ENCODE data around the gene PLPPR5.

Gene PLPPR5

DNA sequence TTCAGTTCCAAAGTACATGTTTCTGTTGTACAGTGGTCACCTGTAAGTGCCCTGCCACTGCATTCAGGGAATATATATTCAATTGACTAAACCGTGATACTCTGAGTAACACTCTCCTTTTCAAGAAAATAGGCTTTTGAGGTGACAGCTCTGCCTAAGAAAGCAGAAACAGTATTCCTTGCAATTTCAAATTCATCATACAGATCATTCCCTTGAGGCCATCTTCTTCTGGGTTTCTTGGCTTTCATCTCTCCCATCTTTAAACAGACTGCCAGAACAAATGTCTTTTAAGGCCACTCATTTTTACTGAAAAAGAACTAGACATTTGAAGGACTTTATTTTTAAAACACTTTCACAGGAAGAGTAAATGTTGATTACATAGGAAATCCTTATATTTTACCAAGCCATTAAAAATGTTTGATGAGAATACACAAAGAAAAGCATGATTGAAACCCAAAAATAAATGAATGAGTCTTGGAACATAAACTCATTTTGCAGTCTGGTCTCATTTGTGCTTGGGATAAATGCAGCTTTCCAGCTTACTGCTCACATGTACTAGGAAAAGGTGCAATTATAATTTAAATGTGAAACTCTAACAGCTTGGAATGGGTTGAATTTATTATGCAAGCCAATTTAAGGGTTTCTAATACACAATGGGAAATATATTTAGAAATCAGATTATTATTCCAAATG lies 34.7 kb downstream of the PLPPR5 start:
- DNase-seq (ENCODE audit: low read depth): no peak

DNA sequence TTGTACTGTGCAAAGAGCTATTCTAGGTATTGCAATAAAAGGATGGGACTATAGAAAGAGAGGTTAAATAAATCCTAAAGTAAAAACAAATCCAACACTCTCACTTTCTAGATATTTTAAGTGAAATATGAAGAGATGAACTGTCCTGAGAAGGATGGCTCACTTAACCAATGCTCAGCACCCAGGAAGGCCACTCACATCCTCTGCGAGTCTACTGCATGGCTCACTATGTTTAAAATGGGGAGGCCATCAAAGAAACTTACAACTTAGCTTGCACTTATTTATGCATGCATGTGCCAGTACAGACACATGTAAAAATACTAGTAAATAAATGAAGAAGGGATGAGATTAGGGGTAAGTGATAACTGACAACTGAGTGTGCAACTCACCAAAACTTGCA lies 37.5 kb downstream of the PLPPR5 start:
- DNase-seq (ENCODE audit: low read depth): no peak

DNA sequence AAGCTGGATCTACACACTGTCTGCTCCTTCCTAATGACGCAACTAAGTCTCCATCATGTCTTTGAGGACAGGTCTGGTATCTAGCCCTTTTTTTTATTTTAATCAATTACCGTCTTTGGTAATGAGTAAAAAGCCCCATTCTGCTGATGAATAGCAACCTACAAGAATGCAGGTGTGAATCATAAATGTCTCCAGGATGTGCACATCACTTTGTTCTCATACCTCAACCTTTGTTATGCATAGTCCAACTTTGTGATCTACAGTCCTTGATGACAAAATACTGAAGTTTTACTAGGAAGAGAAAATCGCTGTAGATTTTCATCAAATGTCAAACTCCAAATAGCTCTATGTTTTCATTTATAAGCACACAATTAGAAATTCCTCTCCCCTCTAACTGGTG lies 39.3 kb downstream of the PLPPR5 start:
- no peak for DNase-seq (ENCODE audit: low read depth)

DNA sequence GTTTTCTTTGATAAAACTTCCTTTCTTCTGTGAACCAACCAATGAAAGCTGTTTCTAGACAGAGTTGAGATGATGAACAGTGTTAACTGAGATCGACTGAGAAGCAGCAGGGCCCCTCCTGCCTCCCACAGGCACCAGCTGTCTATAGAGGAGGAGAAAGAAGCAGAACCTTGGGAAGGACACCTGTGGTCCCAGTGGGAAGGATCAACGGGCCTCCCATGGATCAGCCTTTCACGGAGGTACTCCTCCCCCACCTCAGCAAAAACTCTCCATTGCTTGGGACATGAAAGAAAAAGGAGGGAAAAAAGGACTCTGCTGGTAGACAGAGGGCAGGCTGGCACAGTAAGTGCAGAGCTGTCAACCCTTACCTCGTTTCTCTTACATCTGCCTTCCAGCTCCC lies 40.5 kb downstream of the PLPPR5 start:
- no peak for DNase-seq (ENCODE audit: low read depth)

DNA sequence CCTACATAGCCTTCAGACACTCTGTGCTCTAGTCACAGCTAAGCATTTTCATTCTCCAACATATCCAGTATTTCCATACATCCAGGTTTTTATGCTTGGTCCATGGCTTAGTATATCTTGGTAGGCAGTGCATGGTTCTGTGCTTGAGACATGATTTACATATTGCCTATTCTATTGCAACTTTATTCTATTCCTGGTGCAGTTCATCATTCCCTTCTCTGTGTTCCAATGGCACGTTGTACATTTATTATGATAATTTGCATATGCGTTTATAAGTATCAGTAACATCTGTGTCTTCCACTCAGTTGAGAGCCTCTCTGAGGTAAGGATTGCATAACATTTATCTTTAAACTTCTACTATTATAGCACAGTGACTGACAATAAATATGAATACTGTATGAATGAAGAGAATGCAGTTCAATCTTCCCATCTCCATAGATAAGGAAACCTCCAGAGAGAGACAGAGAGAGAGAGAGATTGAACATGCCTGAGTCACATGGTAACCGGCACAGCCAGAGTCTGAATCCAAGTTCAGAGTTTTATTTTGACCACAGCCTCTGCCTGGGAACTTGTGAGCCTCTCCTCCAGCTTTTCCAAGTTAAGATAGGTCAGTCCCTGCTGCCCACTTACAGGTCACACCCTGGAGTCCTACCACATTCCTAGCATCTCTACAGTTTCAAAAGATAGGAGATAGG lies 41.5 kb downstream of the PLPPR5 start:
- DNase-seq (ENCODE audit: low read depth): peak; percentile 76

DNA sequence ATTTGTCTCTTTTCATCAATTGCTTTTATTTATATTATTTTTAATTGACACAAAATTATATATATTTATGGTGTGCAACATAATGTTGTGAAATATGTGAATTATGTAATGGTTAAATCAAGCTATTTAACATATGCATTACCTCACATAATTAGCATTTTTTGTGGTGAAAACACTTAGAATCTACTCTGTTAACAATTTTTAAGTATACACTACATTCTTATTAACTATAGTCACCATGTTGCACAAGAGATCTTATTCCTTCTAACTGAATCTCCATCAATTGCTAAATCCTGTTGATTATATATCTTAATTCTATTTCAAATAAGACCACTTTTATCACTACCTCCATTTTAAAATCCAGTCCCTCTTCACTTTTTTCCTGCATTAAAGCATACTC lies 42.5 kb downstream of the PLPPR5 start:
- peak; percentile 78 for DNase-seq (ENCODE audit: low read depth)

DNA sequence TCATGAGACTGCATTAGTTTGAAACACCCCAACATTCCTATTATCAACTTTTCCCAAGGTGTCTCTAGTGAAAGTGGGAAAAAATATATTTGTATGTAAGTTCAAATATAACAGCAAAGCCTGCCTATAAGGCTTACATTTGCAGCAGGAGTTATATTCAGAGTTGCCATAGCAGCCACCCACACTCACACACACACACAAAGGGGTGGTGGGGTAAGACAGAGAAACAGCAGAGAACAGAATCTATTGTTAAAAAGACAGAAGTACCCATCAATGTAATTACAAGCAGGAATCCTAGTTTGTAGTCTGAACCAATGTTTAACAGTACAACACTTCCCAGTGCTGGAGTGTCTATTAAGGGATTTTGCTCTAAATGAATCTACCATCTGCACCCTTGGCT lies 55.0 kb downstream of the PLPPR5 start:
- no peak for DNase-seq (ENCODE audit: low read depth)

DNA sequence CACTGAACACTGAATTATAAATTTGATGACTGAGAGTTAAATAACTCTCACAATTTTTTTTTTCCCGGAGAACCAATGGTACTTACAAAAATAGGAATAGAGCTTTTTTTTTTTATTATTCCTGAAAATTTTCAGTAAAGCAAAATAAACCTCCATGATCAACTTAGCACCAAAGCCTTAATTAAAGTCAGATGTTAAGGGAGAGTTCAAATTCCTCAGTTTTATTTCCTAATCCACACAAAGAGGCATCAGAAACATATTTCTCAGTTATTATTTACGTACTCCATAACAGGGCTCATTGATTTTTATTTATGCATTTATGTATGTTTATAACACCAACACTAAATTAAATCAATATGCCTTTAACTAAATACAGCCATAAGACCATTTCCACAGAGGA lies 55.5 kb downstream of the PLPPR5 start:
- DNase-seq (ENCODE audit: low read depth): no peak

DNA sequence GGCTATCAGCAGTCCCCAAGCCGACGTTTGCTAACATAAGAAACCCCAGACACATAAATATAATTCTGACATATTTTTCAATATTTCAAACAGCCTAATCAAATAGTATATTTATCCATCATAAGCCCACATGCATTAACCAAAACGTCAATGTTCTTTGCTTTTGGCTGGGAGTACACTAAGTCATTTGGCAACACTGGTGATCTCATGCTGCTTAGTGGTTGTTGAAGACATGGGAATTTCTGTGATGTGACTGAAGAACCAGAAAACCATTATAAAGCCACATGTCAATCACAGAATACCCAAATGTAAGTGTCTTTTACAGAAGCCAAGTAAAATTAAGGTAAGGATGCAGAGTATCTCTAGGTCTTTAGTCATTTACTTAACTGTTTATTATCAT lies 57.6 kb downstream of the PLPPR5 start:
- DNase-seq (ENCODE audit: low read depth): peak; percentile 44

DNA sequence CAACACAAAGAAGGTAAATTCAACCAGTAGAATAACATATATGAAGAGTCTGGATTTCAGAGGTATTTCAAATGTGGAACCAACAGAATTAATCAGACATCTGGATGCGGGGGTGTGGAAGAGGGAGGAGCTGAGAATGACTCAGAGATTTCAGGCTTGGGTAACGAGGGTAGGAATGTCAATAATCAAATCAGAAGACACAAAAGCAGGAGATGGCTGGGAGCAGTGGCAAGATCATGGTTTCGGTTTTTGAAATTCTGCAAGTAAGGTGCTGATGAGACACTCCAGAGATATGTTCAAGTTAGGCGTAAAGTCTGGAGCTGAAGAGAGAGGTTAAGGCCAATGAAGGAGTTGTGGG lies 64.0 kb downstream of the PLPPR5 start:
- peak; percentile 84 for DNase-seq (ENCODE audit: low read depth)

DNA sequence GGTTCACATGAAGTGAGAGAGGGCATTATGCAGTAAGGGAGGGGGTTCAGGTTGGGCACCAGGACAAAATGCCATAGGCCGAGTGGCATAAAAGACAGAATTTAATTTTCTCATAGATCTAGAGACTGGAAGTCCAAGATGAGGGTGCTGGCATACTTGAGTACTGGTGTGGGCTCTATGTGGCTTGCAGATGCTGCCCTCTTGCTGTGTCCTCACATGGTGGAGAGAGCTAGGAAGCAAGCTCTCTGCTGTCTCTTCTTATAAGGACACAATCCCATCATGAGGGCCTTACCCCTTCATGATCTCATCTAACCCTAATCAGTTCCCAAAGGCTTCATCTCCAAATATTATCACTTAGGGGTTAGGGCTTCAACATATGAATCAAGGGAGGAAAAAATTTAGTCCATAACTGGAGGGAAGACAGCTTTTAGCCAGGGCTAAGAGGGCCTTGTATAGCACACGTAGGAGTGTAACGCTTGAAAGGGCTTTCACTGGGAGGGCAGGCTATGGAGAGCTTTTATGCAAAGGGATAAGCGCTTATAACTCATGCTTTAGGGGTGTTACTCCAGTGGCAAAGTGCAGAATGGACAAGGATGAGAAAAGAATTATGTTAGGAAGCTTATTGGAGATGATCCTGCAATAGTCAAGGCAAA lies 64.5 kb downstream of the PLPPR5 start:
- DNase-seq (ENCODE audit: low read depth): no peak

DNA sequence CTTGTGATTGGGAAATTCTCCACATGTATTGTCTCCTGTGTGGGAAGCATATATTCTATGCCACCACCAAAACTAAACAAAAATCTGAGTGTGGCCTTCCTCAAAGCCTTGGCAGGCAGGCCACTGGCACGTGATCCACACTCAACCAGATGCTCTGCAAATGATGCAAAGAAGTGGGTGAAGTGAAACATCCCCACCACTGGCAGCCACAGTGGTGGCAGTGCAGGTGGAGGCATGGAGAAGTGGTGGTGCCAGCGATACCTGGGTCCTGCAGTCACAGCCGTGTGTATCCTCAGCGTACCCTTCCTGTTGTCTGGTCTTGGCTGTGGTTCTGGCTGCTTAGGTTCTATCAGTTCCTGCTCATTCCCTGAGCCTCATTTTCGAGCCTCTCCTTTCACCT lies 65.2 kb downstream of the PLPPR5 start:
- no peak for DNase-seq (ENCODE audit: low read depth)

DNA sequence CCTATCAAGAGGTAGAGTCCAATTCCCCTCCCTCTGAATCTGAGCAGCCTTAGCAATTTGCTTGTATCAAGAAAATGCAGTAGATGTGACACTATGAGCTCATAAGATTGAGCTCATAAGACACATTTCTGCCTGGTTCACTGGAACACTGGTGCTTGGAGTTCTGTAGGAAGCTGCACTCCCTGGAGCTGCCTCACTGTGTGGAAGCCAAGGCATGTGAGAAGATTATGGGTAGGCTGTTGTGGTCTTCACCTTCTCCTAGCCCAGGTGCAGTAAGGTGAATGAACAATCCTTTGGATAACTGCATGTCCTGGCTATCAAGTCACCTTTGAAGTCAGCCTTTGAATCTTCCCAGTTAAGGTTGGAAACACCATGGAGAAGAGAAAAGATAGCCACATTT lies 67.3 kb downstream of the PLPPR5 start:
- no peak for DNase-seq (ENCODE audit: low read depth)

DNA sequence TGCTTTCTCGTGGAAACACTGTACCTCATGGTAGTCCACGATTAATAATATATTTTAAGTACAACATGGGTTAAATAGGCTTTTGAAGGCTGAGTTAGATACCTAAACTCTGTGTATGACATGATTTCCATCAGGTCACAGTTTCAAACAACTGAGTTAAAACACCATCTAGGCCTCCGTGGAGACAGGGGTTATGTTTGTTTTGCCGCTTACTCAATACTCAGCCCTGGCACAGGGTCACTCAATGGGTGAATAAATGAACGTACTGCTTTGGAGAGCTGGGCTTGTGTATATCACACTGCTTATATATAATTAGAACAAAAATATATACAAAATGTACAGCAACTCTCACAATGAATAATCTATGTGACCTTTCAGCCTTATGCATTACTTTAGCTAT lies 72.5 kb downstream of the PLPPR5 start:
- DNase-seq (ENCODE audit: low read depth): no peak

DNA sequence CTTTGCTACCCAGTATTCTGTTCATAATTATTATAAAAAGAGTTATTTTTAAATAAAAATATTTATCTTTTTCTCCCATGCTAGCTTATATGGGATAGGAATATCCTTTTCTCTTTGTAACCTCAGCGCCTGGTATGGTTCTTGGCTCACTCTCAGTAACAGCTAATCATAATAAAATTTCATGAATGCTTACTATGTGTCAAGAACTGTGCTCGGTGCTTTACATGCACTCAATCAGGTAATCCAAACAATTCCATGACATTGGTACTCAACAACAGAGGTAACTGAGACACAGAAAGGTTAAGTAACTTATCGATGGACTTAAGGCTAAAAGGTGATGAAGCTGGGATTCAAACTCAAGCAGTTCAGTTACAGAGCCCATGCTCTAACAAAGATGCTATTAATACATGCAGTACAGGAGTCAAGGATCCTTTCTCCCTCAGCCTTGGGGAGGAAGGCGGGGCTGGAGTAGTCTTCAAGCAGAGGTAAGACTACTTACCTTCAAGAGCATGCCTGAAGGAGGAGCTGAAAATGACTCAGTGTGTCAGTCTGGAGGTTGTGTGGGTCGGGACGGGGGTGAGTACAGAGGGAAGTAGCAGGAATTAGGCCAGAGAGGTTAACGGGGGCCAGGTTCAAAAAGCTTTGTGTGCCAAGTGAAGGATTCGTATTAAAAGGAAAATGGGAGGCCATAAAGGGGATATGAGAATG lies 73.4 kb downstream of the PLPPR5 start:
- no peak for DNase-seq (ENCODE audit: low read depth)

DNA sequence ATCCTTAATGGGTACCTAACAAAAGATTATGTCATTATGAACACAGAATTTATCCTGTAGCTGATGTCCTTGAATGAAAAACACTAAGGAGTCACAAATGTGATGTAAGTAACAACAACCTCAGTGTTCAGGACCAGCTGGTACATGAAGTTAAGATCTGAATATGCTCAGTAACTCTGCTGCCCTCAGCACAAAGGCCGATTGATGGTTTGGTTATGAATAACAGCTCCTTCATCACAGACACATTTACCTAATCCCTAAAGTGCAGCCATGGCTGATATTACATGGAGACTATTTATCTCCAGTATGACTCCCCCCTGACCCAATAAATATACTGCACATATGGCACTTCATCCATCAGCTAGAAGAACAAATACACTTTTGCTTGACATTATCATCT lies 75.2 kb downstream of the PLPPR5 start:
- no peak for DNase-seq (ENCODE audit: low read depth)

DNA sequence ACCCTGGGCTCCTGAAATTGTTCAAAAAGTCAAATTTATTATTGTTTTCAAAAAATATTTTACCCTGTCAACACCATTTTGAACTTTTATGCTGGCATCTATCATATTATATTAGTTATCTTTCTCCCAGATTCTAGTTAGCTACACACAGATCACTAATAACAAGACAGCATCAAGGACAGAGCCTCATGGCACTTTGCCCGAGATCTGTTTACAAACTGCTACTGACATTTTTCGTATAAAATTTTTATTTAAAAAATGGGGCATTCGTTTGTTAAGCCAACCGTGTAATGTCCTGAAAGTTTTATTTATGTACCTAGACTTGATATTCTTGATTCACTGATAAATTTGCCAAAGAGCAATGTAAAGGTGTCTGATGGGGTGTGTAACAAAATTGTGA lies 78.1 kb downstream of the PLPPR5 start:
- DNase-seq (ENCODE audit: low read depth): no peak

DNA sequence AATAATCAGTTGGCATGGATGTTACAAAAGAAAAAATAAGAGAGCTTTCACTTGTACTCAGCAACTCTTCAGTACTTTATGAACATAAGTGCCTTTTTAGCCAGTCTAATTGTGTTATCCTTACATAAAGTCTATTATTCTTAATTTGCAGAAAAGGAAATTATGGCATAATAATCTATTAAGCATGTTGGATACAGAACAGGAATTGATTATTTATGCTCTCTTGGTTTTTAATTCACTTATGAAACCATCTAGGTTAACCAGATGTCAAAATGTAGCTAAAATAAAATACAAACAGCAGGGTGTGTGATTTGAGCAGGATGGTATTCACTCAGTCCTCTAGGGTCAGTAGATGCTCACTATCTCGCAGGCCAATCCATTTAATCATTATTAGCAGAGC lies 79.7 kb downstream of the PLPPR5 start:
- no peak for DNase-seq (ENCODE audit: low read depth)

DNA sequence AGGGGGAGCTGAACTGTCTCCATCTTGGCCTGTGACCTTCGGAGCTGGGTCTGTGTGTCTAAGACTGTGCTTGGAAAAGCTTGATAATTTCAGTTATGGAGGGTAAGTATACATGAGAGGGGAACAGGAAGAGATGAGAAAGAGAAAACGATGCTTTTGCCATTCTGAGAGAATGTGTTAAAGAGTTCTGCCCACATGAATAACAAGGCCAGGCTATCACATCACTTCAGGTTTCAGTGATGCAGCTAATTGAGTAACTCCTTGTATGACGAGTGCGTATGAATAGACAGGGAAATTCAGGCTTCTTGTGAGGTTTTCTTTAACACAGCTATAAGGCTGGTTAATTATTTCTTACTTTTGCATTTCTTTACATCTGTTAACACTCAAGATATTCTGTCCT lies 81.0 kb downstream of the PLPPR5 start:
- DNase-seq (ENCODE audit: low read depth): no peak

DNA sequence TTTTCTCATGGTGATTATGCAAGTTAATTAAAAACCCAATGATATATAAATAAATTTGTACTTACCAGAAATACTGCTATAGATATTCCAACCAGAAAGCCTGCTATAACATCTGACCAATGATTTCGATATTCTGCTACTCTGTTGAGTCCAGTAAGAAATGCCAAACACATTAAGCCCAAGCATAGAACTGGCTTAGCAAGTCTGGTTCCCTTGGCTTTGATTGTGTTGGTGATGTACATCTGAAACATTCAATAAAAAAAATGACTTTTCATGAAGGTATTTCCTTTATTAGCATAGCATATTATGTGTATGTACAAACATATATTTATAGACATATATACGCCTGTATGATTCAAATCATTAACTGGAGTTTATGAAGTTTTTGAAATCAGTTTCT lies 82.8 kb downstream of the PLPPR5 start:
- DNase-seq (ENCODE audit: low read depth): no peak

DNA sequence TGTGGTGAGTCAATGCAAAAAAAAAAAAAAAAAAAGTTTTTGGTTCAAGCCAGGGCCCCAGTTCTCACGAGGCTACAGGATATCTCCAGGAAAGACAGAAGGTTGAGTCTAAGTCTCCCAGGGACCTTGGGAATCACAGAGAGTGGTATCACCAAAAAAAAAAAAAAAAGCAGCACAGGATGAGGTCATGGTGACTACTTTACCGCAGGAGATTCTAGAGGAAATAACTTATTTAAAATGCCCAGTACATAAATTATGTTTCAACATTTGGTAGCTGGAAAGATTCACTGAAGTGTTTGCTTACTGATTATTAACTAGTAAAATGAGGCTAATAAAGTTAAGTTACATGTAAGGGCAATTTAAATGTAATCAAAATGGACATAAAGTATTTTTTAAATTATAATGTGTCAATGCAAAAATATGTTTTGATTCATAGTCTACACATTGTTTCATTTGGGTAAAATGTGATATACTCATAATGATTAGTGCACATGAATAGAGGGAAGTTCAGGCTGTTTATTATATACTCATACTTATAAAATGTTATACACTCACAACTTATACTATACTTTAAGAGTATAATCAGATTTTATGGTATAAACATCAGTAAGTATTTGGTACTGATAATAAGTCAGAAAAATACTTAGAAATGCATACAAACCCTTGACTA lies 84.1 kb downstream of the PLPPR5 start:
- DNase-seq (ENCODE audit: low read depth): peak; percentile 45

DNA sequence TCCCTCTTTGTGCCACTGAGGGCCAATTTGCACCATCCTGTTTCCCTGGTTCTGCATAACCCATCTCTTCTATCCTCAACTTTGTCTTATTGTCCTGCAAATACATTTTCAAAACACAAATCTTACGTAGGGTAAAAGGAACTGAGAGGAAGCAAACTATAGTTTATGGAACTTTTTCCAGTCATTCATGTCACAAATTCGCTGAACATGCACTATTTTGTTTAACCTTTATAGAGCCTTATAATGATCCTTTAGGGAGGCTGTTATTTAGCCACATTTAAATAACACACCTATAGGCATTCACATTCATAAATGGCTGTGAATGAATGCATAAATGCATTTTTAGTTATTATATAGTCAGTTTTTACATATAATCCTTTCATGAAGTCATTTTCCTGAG lies 85.0 kb downstream of the PLPPR5 start:
- DNase-seq (ENCODE audit: low read depth): no peak

Data from iris pigment epithelial cell (primary cell).